22Rv1 (cell line): ENCODE measurements around the gene CNKSR3.

Experiments used
- CTCF ChIP-seq: fragments of 450-650 bp; IDR thresholded peaks from 2 replicates; pipeline ENCODE4 v1.5.1; 2017; ENCODE audit warnings: mild to moderate bottlenecking
- ZFX ChIP-seq: fragments of 450-650 bp; IDR thresholded peaks from 2 replicates; pipeline ENCODE4 v1.6.1; 2017; ENCODE audit warnings: antibody characterized with exemption, borderline replicate concordance

DNA sequence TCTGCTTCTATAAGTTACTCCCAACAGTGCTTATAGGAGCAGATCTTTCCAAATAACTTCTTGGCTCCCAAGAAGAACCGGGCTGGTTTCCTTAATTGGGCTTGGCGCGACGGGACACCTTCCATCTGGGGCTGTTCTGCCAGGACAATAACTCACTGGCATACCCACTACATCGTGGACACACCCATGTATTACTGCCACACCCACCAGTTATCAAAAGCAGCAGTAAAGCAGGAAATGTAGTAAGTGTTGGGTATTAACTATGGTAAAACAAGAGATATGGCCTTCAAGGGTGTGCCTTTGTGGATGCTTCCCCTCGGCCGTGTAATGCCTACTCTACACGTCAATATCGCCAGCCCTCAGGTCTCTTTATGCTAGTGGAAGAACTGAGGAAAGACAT, 24.7 kb downstream of the CNKSR3 start:
- TF ChIP-seq CTCF = no peak
- no peak for TF ChIP-seq ZFX
